Aorta (tissue), 5 donors: ENCODE results near the gene CCDC9B. TPM values are rescaled to one million over a fixed set of nuclear protein-coding genes. Genes with fewer than 3 reads are reported as not detected.
A peak's percentile ranks its signal among the peaks of the same experiment; 100 is the strongest.

Experiments
- ATAC-seq: fragments of 200-7000 bp; cut with Tn5 transposase; one replicate; pipeline ENCODE4 v1.9.1; 2022; ENCODE audit warnings: moderate library complexity; ENCODE audit not compliant: low FRiP score
- DNase-seq, 2 donors: peaks; one replicate each; pipeline ENCODE4 v3.0.0-alpha.2; 2020
- H3K27ac ChIP-seq, 2 donors: one replicate each; pipeline ENCODE4 v1.5.1; 2013; ENCODE audit warnings: low read length in 2 of 2, mild to moderate bottlenecking in 2 of 2, moderate library complexity in 2 of 2, control low read depth in 1 of 2, inconsistent platforms in 1 of 2, low read depth in 1 of 2
- H3K27me3 ChIP-seq, 2 donors: one replicate each; pipeline ENCODE4 v1.6.1; 2013; ENCODE audit warnings: control low read depth in 1 of 2, low read length in 1 of 2, mild to moderate bottlenecking in 1 of 2, moderate library complexity in 1 of 2; ENCODE audit not compliant: insufficient read depth in 2 of 2, control insufficient read depth in 1 of 2
- H3K36me3 ChIP-seq, 2 donors: one replicate each; pipeline ENCODE4 v1.6.1; 2013; ENCODE audit warnings: control low read depth in 1 of 2, low read length in 1 of 2, mild to moderate bottlenecking in 1 of 2; ENCODE audit not compliant: insufficient read depth in 2 of 2, control insufficient read depth in 1 of 2
- H3K4me1 ChIP-seq, 2 donors: one replicate each; pipeline ENCODE4 v1.6.1; 2013; ENCODE audit warnings: low read length in 2 of 2, control low read depth in 1 of 2, mild to moderate bottlenecking in 1 of 2, moderate library complexity in 1 of 2; ENCODE audit not compliant: insufficient read depth in 2 of 2, control insufficient read depth in 1 of 2
- H3K4me3 ChIP-seq, 2 donors: one replicate each; pipeline ENCODE4 v1.5.1; 2013; ENCODE audit warnings: low read length in 2 of 2, control low read depth in 1 of 2, mild to moderate bottlenecking in 1 of 2
- H3K9me3 ChIP-seq: one replicate; pipeline ENCODE4 v1.6.1; 2013; ENCODE audit warnings: mild to moderate bottlenecking, low read length; ENCODE audit not compliant: control insufficient read depth
- WGBS, 2 donors: extraction: QIAGEN DNeasy Blood & Tissue Kit; methylation state at CpG; one replicate each; pipeline ENCODE4 v1.1.7; 2013; 5-methylcytosine and 5-hydroxymethylcytosine counted together
- intact Hi-C, 2 donors: fragments of 100-400 bp; cut with DNase I; formaldehyde crosslinking; loops; one replicate each; pipeline versions ENCODE4 v1.14.2 to v1.15.0; 2022
- polyA plus RNA-seq, 2 donors: library from polyadenylated mRNA; stranded (reverse); fragments of 200-250 nt; gene quantifications; one replicate each; pipeline ENCODE4 v1.2.3, GENCODE V29; 2013
- total RNA-seq, 2 donors: library from RNA; stranded (reverse); fragmentation: NEBNext Ultra II Directional; extraction: Animal tissue kit (Norgen Biotek cat#: 25700); gene quantifications; one replicate each; pipeline ENCODE4 v1.2.1, GENCODE V29; 2021
- donor health status: healthy with polysubstance abuse.
- donor health status: Bipolar disorder and iron deficiency.
- donor health status: DM: no; HTN: no; CAD: no.
- donor health status: DM: no; HTN: no; CAD: no.
- donor health status: DM: yes; HTN: yes; CAD: no.

Gene CCDC9B
- total and polyA plus RNA-seq, 4 donors = 16.2 to 66.6 (median 51.9) TPM

DNA sequence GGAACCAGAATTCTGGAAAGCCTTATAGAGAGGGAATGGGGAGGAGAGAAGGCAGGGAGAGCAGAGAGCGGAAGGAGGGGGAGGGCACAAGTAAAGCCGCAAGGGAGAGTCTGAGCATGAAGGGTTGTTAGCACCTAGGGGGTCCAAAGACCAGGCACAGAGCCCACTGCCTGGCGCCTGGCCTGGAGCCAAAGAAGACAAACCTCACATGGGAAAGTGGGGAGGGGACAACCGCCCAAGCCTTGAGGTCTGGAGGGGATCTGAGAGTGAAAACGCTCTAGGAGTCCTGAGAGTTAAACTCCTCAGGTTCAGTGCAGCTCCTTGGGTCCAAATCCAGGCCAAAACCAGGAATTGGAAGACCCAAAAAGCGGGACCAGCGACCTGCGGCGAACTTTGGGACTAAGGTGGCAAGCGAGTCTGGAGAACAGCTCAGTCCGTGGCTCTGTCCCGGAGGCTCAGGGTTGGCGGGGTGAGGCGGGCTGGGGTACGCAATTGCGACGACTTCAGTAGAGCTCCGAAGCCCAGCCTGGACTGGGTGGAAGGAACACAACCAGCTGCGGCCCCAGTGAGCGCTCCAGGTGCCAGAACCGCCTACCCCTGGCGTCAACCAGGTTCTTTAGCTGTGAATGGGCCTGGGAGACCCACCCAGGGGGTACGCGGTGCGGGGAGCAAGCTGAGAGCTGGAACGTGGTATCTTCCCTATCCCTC, 18.1 kb downstream of the CCDC9B start:
- Histone ChIP-seq H3K27me3 (no peaks in the 10 kb centered on the region), H3K27ac (peak overlapping the region in 1 of 2 donors; percentile 86), H3K4me3 (peak overlapping the region in 1 of 2 donors; percentile 30), H3K36me3 (no peaks in the 10 kb centered on the region), H3K9me3 (no peaks in the 10 kb centered on the region), H3K4me1 (peaks cover 0 to 3% of the 10 kb centered on the region in 2 donors)
- 6% methylated on average over 26 of the region's 26 CpGs for WGBS, 2 donors
- intact Hi-C loops = loop anchor here (2.0 to 5.0 kb wide), 4 partner anchors 16 to 100 kb away; partner anchors contain the start of gene CCDC9B (in 1 of the 2)
- DNase-seq (peak in 1 of 2 donors; percentile 69), ATAC-seq (peak; percentile 45)

DNA sequence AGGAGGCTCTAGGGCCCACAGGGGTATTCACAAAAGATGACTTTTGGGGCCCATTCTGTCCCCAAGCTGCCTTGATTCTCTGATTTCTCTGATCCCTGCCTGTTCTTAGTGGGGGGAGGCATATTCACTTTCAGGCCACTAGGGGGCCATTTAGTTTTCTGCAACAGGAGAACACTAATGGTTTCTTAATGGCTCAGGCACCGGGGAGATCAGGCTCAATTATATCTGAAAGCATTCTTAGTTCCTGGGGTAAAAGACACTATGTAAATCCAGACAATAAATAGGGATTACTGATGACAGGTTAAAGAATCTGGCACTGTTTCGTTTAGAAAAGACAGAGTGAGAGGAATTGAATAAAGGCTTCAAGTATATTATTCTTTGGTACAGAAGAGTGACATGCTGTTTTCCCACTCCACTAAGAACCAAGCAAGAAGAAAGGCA, 19.8 kb downstream of the CCDC9B start:
- H3K27ac ChIP-seq = no peak overlapping the region
- intact Hi-C loops = loop anchor here in 1 of 2 donors (5.0 kb wide), 2 partner anchors 46 to 101 kb away; no protein-coding TSS in a partner anchor
- no peaks in the 10 kb centered on the region for H3K9me3 ChIP-seq
- WGBS, 2 donors = 0 to 2% methylated on average over 2 of the region's 2 CpGs
- DNase-seq (peak in 1 of 2 donors; percentile 59), ATAC-seq (peak; percentile 51)
- H3K4me3 ChIP-seq = no peak overlapping the region
- no peaks in the 10 kb centered on the region for H3K4me1 ChIP-seq
- H3K36me3 ChIP-seq = no peaks in the 10 kb centered on the region
- no peaks in the 10 kb centered on the region for H3K27me3 ChIP-seq

DNA sequence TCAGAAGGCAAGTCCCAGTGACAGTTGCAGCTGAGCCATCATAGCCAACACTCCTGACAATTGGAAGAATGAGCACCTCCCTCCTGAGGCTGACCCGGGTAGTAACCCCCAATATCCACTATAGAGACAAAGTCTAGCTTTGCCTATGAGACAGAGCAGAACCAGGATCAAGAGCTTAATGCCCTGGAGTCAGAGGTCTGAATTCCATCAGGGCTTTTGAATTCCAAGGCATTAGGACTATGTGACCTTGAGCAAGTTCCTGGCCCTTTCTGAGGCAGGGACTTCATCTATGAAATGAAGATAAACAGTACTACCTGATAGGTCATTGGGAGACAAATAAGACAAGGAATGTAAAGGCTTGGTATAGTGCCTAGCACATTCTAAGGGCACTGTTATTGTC, 20.3 kb downstream of the CCDC9B start:
- DNase-seq (no peak), ATAC-seq (no peak)
- Histone ChIP-seq H3K27ac (no peak overlapping the region), H3K4me3 (no peak overlapping the region), H3K36me3 (no peaks in the 10 kb centered on the region), H3K9me3 (no peaks in the 10 kb centered on the region), H3K4me1 (no peaks in the 10 kb centered on the region), H3K27me3 (no peaks in the 10 kb centered on the region)
- WGBS, 2 donors = 95 to 96% methylated on average over 1 of the region's 1 CpG
- intact Hi-C loops = loop anchor here in 1 of 2 donors (5.0 kb wide), 2 partner anchors 47 to 102 kb away; no protein-coding TSS in a partner anchor

DNA sequence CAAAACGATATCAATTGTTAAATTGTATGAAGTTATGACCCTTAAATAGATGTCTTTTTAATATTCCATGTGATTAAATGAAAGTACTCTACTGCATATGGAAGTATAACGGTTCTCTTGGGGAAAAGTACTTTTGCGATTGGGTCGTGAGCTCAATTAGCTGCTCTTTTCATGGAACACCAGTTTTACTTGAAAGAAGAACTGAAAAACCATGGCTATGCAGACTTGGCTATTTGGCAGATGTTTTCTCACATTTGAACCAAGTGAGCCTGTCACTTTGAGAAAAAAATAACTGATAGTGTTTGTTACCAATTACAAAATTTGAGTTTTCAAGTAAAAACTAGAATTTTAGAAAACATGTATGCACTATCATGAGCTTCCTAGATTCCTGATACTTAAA, 23.2 kb downstream of the CCDC9B start:
- Histone ChIP-seq H3K4me1 (no peaks in the 10 kb centered on the region), H3K27ac (no peak overlapping the region), H3K9me3 (no peaks in the 10 kb centered on the region), H3K4me3 (no peak overlapping the region), H3K27me3 (no peaks in the 10 kb centered on the region), H3K36me3 (no peaks in the 10 kb centered on the region)
- WGBS, 2 donors = 83 to 90% methylated on average over 4 of the region's 4 CpGs
- ATAC-seq = no peak
- no peak for DNase-seq
- intact Hi-C loops = loop anchor here in 1 of 2 donors (10.0 kb wide), 1 partner anchor 63 kb away; no protein-coding TSS in a partner anchor

DNA sequence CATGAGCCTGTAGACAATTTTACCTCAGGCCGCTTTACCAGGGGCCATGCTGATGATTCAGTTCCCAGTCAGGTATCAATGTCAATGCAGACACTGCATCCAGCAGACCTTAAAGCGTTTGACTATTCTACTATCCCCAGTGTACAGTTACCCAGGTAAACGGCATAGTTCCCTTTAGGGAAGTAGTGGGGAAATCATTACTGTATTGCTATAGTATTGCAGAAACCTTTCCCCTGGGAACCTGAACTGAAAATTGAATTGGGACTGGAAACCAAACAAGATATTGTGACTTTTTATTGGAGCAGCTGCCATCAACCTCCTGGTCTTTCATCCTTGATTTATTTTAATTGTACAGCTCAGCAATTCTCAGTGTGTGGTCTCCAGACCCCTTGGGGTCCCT, 23.8 kb downstream of the CCDC9B start:
- Histone ChIP-seq H3K27me3 (no peaks in the 10 kb centered on the region), H3K9me3 (no peaks in the 10 kb centered on the region), H3K4me1 (no peaks in the 10 kb centered on the region), H3K4me3 (no peak overlapping the region), H3K27ac (no peak overlapping the region), H3K36me3 (no peaks in the 10 kb centered on the region)
- WGBS, 2 donors = 91 to 93% methylated on average over 3 of the region's 3 CpGs
- DNase-seq (no peak), ATAC-seq (no peak)
- intact Hi-C loops = loop anchor here in 1 of 2 donors (10.0 kb wide), 1 partner anchor 62 kb away; no protein-coding TSS in a partner anchor

DNA sequence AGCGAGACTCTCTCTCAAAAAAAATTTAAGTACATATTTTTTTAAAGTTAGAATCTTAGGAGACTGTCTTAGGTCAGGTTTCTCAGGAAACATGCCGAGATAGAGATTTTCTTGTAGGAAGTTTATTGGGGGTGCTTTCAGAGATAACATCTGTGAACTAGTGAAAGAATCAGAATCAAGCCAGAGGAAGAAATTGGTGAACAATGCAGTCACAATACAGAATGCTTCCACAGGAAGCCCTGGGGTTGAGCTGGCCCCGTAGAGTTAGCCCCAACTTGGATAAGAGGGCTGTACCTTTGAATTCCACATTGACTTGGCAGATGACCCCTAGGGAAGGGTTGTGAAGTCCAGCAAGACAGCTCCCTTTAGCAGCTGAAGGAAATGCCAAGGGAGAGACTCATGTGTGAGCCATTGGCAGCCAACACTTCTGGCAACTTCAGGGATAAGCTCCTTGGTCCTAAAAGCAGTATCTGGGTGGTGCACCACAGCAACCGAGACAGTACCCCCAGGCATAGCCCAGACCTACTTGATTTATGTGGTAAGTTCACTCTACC, 25.9 kb downstream of the CCDC9B start:
- DNase-seq = peak; percentile 31 to 44
- ATAC-seq = no peak
- H3K27ac ChIP-seq = no peak overlapping the region
- H3K4me3 ChIP-seq = no peak overlapping the region
- WGBS, 2 donors = 54 to 58% methylated on average over 4 of the region's 4 CpGs
- no peaks in the 10 kb centered on the region for H3K9me3 ChIP-seq
- intact Hi-C loops = loop anchor here in 1 of 2 donors (10.0 kb wide), 1 partner anchor 60 kb away; no protein-coding TSS in a partner anchor
- H3K36me3 ChIP-seq = no peaks in the 10 kb centered on the region
- H3K4me1 ChIP-seq = no peaks in the 10 kb centered on the region
- no peaks in the 10 kb centered on the region for H3K27me3 ChIP-seq

DNA sequence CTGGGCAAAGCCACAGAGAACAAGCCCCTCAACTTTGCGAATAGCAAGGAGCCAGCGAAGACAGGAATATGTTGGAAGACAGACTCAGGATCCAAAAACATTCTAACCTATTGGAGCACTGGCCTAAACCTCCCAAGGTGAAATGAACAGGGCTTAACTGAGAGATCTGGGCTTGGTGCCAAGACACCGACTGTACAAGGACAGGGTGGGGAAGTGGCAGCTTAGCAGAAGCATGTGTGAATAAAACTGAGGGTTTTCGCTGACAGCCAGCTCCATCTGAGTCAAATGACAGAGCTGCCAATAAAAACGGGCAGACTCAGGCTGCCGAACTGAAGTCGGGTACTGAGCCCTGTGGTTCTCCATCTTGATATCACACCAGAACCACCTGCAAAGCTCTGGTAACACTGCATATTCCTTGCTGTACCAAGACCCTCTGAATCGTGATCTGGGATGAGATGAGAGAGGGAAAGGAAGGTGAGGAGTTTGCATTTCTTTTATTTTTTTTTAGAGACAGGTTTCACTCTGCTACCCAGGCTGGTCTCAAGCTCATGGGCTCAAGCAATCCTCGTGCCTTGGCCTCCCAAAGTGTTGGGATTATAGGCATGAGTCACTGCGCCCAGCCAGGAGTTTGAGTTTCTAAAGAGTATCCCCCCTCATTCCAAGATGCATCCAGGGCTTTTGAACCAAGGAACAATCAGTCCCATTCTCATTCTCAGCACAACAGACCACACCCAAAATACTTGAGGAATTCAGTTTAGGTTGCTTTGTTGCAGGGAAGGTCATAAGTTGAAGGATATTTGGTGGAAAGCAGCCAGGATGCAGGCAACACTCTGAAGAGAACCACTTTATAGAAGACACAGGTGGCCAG, 27.0 kb downstream of the CCDC9B start:
- H3K4me1 ChIP-seq = no peaks in the 10 kb centered on the region
- no peaks in the 10 kb centered on the region for H3K27me3 ChIP-seq
- DNase-seq (peak; percentile 69 to 85), ATAC-seq (no peak)
- no peak overlapping the region for H3K4me3 ChIP-seq
- WGBS, 2 donors = 36% methylated on average over 10 of the region's 10 CpGs
- H3K9me3 ChIP-seq = no peaks in the 10 kb centered on the region
- intact Hi-C loops = loop anchor here in 1 of 2 donors (10.0 kb wide), 1 partner anchor 59 kb away; no protein-coding TSS in a partner anchor
- no peak overlapping the region for H3K27ac ChIP-seq
- H3K36me3 ChIP-seq = no peaks in the 10 kb centered on the region

DNA sequence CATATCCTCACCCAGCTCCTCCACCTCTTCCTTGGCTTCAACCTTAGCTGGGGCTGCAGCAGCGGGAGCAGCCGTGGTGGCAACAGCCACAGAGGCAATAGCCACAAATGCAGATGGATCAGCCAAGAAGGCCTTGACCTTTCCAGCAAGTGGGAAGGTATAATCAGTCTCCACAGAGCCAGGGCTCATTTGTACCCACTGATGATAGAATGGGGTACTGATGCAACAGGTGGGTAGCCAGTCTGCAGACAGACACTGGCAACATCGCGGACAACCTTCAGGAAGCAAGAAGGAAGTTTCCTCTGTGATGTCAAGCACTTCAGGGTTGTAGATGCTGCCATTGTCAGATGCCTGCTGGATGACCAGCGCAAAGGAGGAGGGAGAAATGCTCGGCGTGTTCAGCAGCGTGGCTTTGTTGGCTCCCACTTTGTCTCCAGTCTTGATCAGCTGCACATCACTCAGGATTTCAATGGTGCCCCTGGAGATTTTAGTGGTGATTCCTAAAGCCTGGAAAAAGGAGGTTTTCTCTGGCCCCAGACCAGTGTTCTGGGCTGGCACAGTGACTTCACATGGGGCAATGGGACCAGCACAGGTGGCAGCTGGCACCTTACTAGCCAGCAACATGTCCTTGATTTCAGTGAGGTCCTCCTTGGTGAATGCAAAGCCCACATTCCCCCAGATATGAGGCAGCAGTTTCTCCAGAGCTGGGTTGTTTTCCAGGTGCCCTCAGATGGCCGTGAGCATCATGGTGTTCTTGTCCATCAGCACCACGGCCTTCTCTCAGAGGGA, 28.2 kb downstream of the CCDC9B start:
- Histone ChIP-seq H3K36me3 (no peaks in the 10 kb centered on the region), H3K4me3 (no peak overlapping the region), H3K27ac (no peak overlapping the region), H3K4me1 (no peaks in the 10 kb centered on the region), H3K27me3 (no peaks in the 10 kb centered on the region), H3K9me3 (no peaks in the 10 kb centered on the region)
- 88 to 93% methylated on average over 10 of the region's 10 CpGs for WGBS, 2 donors
- DNase-seq (peak; percentile 24 to 27), ATAC-seq (no peak)
- intact Hi-C loops = loop anchor here in 1 of 2 donors (10.0 kb wide), 1 partner anchor 58 kb away; no protein-coding TSS in a partner anchor
